Mucosa of descending colon (tissue), 3 donors: ENCODE results near the gene ABLIM3. TPM values are rescaled to one million over a fixed set of nuclear protein-coding genes. Genes with fewer than 3 reads are reported as not detected.

Experiments
- ATAC-seq: fragments of 200-7000 bp; cut with Tn5 transposase; one replicate; pipeline ENCODE4 v1.9.1; 2020; ENCODE audit warnings: mild to moderate bottlenecking, moderate library complexity
- DNase-seq, 3 donors: peaks; one replicate each; pipeline ENCODE4 v3.0.0-alpha.2; 2020
- H3K36me3 ChIP-seq: fragments of 200-600 bp; one replicate; pipeline ENCODE4 v1.8.0; 2021; ENCODE audit warnings: low read depth, mild to moderate bottlenecking
- H3K4me1 ChIP-seq: fragments of 200-600 bp; one replicate; pipeline ENCODE4 v1.8.0; 2021; ENCODE audit warnings: low read depth, mild to moderate bottlenecking
- H3K4me3 ChIP-seq: fragments of 200-600 bp; one replicate; pipeline ENCODE4 v1.8.0; 2021; ENCODE audit warnings: mild to moderate bottlenecking
- H3K9me3 ChIP-seq: fragments of 200-600 bp; one replicate; pipeline ENCODE4 v1.8.0; 2021; ENCODE audit warnings: mild to moderate bottlenecking
- intact Hi-C, 2 donors: fragments of 100-400 bp; cut with DNase I in 1 of 2; cut with micrococcal nuclease in 1 of 2; formaldehyde crosslinking; loops; one replicate each; pipeline versions ENCODE4 v1.11.0 to v1.11.1; 2022; cut with DNase I, micrococcal nuclease
- total RNA-seq, 3 donors: library from RNA; stranded (reverse); fragmentation: NEBNext Ultra II Directional in 2 of 3; extraction: Animal tissue kit (Norgen Biotek cat#: 25700) in 2 of 3; gene quantifications; one replicate each; pipeline versions ENCODE4 v1.2.1 to v1.2.4, GENCODE V29; 2021 to 2023
- TF ChIP-seq, protein P1 (sequence below): fragments of 200-600 bp; IDR thresholded peaks from one replicate; pipeline ENCODE4 v1.8.0; 2022; ENCODE audit warnings: antibody characterized with exemption, mild to moderate bottlenecking
- donor health status: DM: no; HTN: no; CAD: no; lungs with moderate emphysema.
- donor health status: DM: no; HTN: no; CAD: no.
- donor health status: DM: no; HTN: yes; CAD: no.

ABLIM3 gene
- total RNA-seq, 3 donors from 2014 or later: 4.1 to 12.4 (median 7.4) TPM

DNA sequence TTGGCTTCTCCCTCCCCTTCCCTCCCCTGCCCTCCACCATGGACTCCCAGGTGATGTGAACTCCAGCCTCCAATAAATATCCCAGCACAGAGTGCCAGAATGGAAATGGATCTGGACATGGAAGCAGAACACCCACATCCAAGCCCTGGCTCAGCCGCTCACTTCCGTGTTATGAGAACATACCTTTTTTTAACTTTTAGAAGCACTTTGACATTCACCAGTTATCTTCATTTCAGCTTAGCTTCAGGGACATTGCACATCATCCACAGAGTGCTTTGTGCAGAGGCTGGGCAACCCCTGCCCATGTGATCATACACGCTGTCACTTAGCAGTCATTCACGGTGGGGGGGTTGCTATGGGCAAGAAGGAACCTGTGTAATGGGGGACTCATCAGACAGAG, 139.5 kb downstream of the ABLIM3 start:
- Histone ChIP-seq H3K36me3 (no peaks in the 10 kb centered on the region), H3K9me3 (no peaks in the 10 kb centered on the region), H3K4me3 (no peak overlapping the region), H3K4me1 (no peaks in the 10 kb centered on the region)
- ATAC-seq (no peak), DNase-seq (no peak)
- intact Hi-C loops: no loop called here
- TF ChIP-seq, protein P1, sequence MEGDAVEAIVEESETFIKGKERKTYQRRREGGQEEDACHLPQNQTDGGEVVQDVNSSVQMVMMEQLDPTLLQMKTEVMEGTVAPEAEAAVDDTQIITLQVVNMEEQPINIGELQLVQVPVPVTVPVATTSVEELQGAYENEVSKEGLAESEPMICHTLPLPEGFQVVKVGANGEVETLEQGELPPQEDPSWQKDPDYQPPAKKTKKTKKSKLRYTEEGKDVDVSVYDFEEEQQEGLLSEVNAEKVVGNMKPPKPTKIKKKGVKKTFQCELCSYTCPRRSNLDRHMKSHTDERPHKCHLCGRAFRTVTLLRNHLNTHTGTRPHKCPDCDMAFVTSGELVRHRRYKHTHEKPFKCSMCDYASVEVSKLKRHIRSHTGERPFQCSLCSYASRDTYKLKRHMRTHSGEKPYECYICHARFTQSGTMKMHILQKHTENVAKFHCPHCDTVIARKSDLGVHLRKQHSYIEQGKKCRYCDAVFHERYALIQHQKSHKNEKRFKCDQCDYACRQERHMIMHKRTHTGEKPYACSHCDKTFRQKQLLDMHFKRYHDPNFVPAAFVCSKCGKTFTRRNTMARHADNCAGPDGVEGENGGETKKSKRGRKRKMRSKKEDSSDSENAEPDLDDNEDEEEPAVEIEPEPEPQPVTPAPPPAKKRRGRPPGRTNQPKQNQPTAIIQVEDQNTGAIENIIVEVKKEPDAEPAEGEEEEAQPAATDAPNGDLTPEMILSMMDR: no peak

DNA sequence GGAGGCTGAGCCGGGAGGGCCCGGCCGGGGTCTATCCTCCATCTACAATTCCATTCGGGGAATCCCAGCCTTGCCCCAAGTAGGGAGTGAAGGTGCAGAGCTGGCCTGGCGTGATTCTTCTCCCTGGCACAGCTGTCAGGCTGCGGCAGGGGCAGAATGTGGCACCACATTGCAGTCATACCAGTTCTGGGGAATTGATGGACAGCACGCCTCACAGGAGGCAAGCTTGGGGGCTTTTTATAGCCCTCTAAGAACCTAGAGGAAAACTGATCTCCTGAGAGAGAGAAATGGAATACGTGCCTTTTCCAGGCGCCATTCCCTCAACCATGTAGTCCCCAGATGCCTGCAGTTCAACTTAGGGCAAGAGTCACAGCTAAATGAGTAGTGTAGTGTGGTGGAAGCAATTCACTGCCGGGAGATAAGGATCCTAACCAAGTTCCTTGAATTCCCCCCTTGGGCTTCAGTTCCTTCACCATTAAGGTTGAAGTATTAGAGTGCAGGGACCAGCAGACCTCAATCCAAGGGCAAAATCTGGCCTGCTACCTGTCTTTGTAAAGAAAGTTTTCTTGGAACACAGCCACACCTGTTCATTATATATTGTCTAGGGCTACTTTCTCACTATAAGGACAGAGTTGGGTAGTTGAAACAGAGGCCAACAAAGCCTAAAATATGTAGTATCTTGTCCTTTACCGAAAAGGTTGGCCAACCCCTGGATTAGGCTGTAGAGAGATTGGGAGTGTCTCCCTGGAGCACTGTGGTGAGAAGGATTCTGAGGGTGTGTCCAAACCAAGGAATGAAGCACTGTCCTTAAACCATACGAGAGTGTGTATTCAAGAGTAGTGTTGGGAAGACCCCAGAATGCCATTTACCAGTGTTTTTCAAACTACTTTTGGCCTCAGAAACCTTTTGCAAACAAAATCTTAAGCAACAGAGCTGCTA, 141.0 kb downstream of the ABLIM3 start:
- H3K4me1 ChIP-seq: no peaks in the 10 kb centered on the region
- no peaks in the 10 kb centered on the region for H3K9me3 ChIP-seq
- ATAC-seq (no peak), DNase-seq (no peak)
- TF ChIP-seq, protein P1: no peak
- no peak overlapping the region for H3K4me3 ChIP-seq
- intact Hi-C loops: no loop called here
- no peaks in the 10 kb centered on the region for H3K36me3 ChIP-seq

DNA sequence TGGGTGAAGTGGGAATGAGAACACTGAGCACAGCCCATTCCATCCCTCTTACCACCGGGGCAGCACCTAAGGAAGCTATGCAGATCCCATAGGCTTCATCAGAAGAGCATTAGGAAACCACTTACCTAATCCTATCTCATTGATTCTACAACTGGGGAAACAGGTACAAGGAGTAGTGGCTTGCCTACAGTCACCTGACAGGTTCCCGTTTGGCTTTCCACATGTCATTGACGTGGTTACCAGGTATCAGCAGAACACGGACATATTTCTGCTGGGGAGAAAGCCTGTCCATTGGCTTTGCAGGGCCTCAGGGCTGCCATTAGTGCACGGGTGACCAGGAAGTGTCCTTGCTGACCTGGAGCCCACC, 141.7 kb downstream of the ABLIM3 start:
- Histone ChIP-seq H3K4me1 (no peaks in the 10 kb centered on the region), H3K4me3 (no peak overlapping the region), H3K9me3 (no peaks in the 10 kb centered on the region), H3K36me3 (no peaks in the 10 kb centered on the region)
- ATAC-seq: no peak
- TF ChIP-seq, protein P1: no peak
- intact Hi-C loops: no loop called here
- DNase-seq: no peak

DNA sequence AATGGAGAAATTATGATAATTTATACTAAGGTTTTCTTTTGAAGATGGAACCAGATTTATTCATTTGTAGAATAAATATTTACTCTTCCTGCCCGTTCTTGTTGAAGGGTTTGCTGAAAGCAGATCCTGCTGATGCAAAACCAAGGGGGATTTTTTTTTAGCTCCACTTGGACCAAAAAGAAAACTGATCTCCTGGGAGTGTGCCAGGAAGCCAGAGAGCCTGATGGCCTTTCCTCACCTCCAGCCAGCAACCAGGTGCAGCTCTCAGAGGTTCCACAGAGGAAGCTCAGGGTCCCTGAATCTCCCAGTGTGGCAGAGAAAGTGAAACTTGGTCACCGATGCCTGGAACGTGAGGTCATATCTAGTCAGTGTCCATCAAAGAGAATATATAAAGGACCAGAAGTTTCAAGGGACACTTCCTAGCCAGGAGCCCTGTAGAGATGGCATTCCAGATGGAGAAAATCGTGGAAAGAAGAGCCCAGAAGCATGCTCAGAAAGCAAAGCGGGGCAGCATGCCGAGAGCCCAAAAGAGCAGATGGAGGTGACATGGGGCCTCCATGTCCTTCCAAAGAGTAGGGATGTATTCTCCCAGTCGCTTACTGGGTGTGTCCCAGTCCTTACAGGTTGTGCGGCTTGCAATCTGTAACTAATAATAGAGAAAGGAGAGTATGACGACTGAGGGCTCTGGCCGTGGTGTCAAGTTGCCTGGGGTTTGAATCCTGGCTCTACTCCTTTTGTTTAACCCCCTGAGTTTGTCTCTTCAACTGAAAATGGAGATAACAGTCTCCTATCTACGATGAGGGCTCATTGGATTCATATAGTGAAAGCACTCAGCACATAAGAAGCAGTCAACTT, 142.6 kb downstream of the ABLIM3 start:
- TF ChIP-seq, protein P1: no peak
- intact Hi-C loops: no loop called here
- H3K36me3 ChIP-seq: no peaks in the 10 kb centered on the region
- no peak overlapping the region for H3K4me3 ChIP-seq
- ATAC-seq (no peak), DNase-seq (no peak)
- H3K9me3 ChIP-seq: no peaks in the 10 kb centered on the region
- H3K4me1 ChIP-seq: no peaks in the 10 kb centered on the region

DNA sequence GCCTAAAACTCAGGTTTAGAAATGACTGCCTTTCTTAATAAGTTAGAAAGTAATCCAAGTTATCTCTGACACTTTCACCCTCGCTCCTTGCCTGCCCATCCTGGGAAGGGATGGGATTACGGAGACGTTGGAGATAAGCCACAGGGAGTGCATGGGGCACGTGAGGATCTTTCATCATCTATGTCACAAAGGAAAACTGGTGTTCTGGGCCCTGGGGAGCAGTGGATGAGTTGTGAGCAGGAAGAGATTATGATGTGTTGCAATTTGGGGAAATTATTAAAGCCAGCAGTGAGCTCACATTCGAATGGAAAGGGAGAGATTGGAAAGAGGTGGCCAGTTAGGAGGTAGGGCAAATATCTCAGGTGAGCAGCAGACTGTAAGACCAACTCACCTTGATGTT, 143.2 kb downstream of the ABLIM3 start:
- ATAC-seq (no peak), DNase-seq (no peak)
- TF ChIP-seq, protein P1: no peak
- Histone ChIP-seq H3K36me3 (no peaks in the 10 kb centered on the region), H3K9me3 (no peaks in the 10 kb centered on the region), H3K4me1 (no peaks in the 10 kb centered on the region), H3K4me3 (no peak overlapping the region)
- intact Hi-C loops: no loop called here
